IPS DF 4.7 (cell line): Measurements from ENCODE around the gene GPR35.
"Not testable (repeated sequence)": the region's sequence is repeated elsewhere in the genome, so short reads cannot be mapped to it uniquely, and the experiment has no call there.

Source experiments
- DNase-seq: peaks from one replicate; pipeline ENCODE4 v3.0.0-alpha.2; 2013; ENCODE audit warnings: low spot score; ENCODE audit errors: extremely low read depth

The GPR35 gene

GRCh38 chr2:240655931-240656886 is 30.9 kb downstream of the GPR35 start:
- no peak for DNase-seq

- not testable (repeated sequence) for DNase-seq
These were observed 34.6 kb downstream of the GPR35 start for GRCh38 chr2:240659883-240660282.

GRCh38 chr2:240662681-240663080 is 37.4 kb downstream of the GPR35 start:
- no peak for DNase-seq

- no peak for DNase-seq
These were observed 38.4 kb downstream of the GPR35 start for GRCh38 chr2:240663546-240664190.

GRCh38 chr2:240664622-240665021 is 39.3 kb downstream of the GPR35 start:
- DNase-seq: no peak

- DNase-seq: no peak
These were observed 45.1 kb downstream of the GPR35 start for GRCh38 chr2:240670402-240670801.

- no peak for DNase-seq
These were observed 45.7 kb downstream of the GPR35 start for GRCh38 chr2:240670950-240671349.

GRCh38 chr2:240672076-240672700 is 46.9 kb downstream of the GPR35 start:
- DNase-seq: no peak

- no peak for DNase-seq
These were observed 47.5 kb downstream of the GPR35 start for GRCh38 chr2:240672701-240673190.

GRCh38 chr2:240674461-240675184 is 49.3 kb downstream of the GPR35 start:
- not testable (repeated sequence) for DNase-seq

- DNase-seq: not testable (repeated sequence)
These were observed 50.1 kb downstream of the GPR35 start for GRCh38 chr2:240675345-240675744.

- DNase-seq: not testable (repeated sequence)
These were observed 52.8 kb downstream of the GPR35 start for GRCh38 chr2:240678043-240678442.

GRCh38 chr2:240678909-240679308 is 53.6 kb downstream of the GPR35 start:
- not testable (repeated sequence) for DNase-seq

GRCh38 chr2:240680185-240680584 is 54.9 kb downstream of the GPR35 start:
- not testable (repeated sequence) for DNase-seq
